Bronchial epithelial cell (primary cell): ENCODE results near the gene CTPS1. TPM values are rescaled to one million over a fixed set of nuclear protein-coding genes. Genes with fewer than 3 reads are reported as not detected.

Experiments
- DNase-seq: peaks from one replicate; pipeline ENCODE4 v3.0.0-alpha.2; 2010; ENCODE audit warnings: low read depth
- FAIRE-seq: peaks from 2 replicates; lab custom pipeline; 2011; peaks lifted over from hg19 to GRCh38; lab: Jason Lieb, UNC
- H3K27me3 ChIP-seq: 2 replicates; pipeline ENCODE4 v1.5.1; 2011; ENCODE audit warnings: low read length; ENCODE audit not compliant: control insufficient read depth, insufficient read depth
- H3K36me3 ChIP-seq: 2 replicates; pipeline ENCODE4 v1.5.1; 2011; ENCODE audit warnings: low read length; ENCODE audit not compliant: control insufficient read depth, insufficient read depth
- H3K4me3 ChIP-seq: 2 replicates; pipeline ENCODE4 v1.5.1; 2011; ENCODE audit warnings: mild to moderate bottlenecking, low read depth, low read length, control low read depth
- total RNA-seq: library from RNA; depleted of rRNA; stranded (reverse); fragments of >200 nt; gene quantifications from 2 replicates; pipeline ENCODE4 v1.2.1, GENCODE V29; 2014
- TF ChIP-seq, protein P1 (sequence below): IDR thresholded peaks from 2 replicates; pipeline ENCODE4 v1.5.1; 2011; ENCODE audit warnings: mild to moderate bottlenecking, moderate library complexity, low read length, control low read depth, inconsistent platforms; ENCODE audit not compliant: insufficient read depth, severe bottlenecking

Gene CTPS1
- total RNA-seq, 1 donor from 2014 or later = 33.7 TPM

DNA sequence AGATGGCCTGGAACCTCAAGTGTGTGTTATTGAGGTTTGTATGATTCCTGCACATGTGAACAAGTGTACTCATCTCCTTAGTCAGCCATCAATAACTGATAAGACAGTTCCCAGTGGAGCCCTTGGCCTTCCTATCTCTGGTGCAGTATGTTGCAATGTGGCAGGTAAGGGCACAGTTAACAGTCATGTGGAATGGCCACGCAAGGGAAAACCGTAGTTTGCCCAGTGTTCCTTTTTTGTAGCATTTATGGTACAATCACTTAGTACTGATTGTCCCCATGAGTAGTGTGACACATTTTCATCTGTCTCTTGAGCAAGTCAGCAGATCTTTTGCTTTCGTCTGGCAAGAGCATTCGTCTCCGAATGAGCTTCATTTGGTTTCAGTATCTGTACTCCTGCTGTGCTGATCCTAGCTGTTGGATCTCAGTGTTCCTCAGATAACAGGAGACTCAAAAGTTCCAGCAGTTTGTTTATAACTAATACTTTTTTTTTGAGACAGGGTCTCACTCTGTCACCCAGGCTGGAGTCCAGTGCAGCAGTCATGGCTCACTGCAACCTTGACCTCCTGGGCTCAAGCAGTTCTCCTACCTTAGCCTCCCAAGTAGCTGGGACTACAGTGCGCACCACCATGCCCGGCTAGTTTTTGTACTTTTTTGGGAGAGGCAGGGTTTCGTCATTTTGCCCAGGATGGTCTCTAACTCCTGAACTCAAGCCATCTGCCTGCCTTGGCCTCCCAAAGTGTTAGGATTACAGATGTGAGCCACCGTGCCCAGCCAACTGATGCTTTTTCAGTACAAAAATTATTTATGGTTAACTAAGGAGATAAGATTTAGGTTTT is 8.2 kb downstream of the CTPS1 start:
- no peaks in the 10 kb centered on the region for H3K27me3 ChIP-seq
- H3K36me3 ChIP-seq = peaks cover 38% of the 10 kb centered on the region
- TF ChIP-seq, protein P1, sequence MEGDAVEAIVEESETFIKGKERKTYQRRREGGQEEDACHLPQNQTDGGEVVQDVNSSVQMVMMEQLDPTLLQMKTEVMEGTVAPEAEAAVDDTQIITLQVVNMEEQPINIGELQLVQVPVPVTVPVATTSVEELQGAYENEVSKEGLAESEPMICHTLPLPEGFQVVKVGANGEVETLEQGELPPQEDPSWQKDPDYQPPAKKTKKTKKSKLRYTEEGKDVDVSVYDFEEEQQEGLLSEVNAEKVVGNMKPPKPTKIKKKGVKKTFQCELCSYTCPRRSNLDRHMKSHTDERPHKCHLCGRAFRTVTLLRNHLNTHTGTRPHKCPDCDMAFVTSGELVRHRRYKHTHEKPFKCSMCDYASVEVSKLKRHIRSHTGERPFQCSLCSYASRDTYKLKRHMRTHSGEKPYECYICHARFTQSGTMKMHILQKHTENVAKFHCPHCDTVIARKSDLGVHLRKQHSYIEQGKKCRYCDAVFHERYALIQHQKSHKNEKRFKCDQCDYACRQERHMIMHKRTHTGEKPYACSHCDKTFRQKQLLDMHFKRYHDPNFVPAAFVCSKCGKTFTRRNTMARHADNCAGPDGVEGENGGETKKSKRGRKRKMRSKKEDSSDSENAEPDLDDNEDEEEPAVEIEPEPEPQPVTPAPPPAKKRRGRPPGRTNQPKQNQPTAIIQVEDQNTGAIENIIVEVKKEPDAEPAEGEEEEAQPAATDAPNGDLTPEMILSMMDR = no peak
- no peak overlapping the region for H3K4me3 ChIP-seq
- DNase-seq (no peak), FAIRE-seq (no peak)

DNA sequence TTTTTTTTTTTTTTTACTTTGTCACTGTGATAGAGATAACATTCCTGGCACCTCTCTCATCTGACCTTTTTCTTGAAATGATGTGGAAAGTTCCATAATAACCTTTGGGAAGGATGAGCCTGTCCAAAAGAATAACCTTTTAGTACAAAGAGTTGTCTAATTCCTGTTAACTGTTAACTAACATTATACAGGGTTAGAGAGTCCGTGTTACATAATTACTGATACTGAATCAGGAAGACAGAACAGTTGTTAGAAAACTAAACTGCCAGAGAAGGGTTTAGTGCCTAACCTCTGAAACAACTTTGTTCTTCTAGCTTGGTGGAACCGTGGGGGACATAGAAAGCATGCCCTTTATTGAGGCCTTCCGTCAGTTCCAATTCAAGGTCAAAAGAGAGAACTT is 8.8 kb downstream of the CTPS1 start:
- DNase-seq (no peak), FAIRE-seq (no peak)
- peaks cover 38% of the 10 kb centered on the region for H3K36me3 ChIP-seq

DNA sequence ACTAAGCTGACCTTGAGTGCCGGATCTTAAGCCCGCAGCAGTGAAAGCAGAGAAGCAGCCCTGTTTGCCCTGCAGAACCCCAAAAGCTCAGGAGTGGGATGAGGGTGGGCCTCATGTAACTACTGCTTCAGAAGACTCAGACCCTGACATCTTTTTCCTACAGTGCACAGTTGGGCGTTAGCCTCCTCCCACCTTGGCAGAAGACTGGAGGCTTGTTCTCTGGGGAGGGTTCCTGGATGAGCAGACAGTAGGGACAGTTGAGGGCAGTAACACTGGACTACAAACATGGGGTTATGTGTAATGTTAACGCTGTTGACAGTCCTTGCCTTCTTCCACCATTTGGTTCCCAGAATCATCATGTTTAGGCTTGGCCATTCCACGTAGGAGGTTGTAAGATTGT is 9.6 kb downstream of the CTPS1 start:
- H3K36me3 ChIP-seq = peaks cover 38% of the 10 kb centered on the region
- no peak overlapping the region for H3K4me3 ChIP-seq
- no peak for DNase-seq
- FAIRE-seq = no peak
- no peaks in the 10 kb centered on the region for H3K27me3 ChIP-seq
- TF ChIP-seq, protein P1 = no peak

More for the DNA sequence above, 8.8 kb downstream of the CTPS1 start:
- H3K4me3 ChIP-seq = no peak overlapping the region
- TF ChIP-seq, protein P1 = no peak
- H3K27me3 ChIP-seq = no peaks in the 10 kb centered on the region

DNA sequence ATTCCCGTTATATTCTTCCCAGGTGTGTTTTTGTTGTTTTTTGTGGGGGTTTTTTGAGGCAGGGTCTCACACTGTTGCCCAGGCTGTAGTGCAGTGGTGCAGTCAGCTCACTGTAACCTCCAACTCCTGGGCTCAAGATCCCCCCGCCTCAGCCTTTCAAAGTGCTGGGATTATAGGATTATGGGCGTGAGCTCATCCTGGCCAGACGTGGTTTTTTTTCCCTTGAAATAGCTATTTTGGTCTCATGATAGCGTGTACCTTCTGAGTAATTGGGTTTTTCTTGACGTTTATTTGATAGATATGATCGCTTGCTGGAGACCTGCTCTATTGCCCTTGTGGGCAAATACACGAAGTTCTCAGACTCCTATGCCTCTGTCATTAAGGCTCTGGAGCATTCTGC is 17.6 kb downstream of the CTPS1 start:
- H3K4me3 ChIP-seq = no peak overlapping the region
- no peak for FAIRE-seq
- H3K36me3 ChIP-seq = peaks cover 28% of the 10 kb centered on the region
- TF ChIP-seq, protein P1 = no peak
- no peaks in the 10 kb centered on the region for H3K27me3 ChIP-seq
- no peak for DNase-seq

- H3K4me3 ChIP-seq = no peak overlapping the region
- no peaks in the 10 kb centered on the region for H3K27me3 ChIP-seq
- H3K36me3 ChIP-seq = peaks cover 31% of the 10 kb centered on the region
- TF ChIP-seq, protein P1 = no peak
- DNase-seq (no peak), FAIRE-seq (no peak)
Measured at GRCh38 chr1:40998668-40999067, 19.2 kb downstream of the CTPS1 start.
